Fibroblast of lung (primary cell): ENCODE results near the gene ARHGEF10L.

ENCODE experiments used
- EZH2 ChIP-seq: IDR thresholded peaks from 2 replicates; pipeline ENCODE4 v1.5.1; 2012; ENCODE audit warnings: low read length, control low read depth, mild to moderate bottlenecking; ENCODE audit errors: missing control alignments
- TF ChIP-seq, protein P1 (sequence below), 2 donors: IDR thresholded peaks in 1 of 2; conservative IDR thresholded peaks in 1 of 2; 1 replicate in 1 of 2; 2 replicates in 1 of 2; pipeline ENCODE4 v1.5.1; 2011 to 2012; ENCODE audit warnings: low read length in 2 of 2, control low read depth in 1 of 2, inconsistent platforms in 1 of 2, low read depth in 1 of 2, mild to moderate bottlenecking in 1 of 2

- TF ChIP-seq, protein P1, sequence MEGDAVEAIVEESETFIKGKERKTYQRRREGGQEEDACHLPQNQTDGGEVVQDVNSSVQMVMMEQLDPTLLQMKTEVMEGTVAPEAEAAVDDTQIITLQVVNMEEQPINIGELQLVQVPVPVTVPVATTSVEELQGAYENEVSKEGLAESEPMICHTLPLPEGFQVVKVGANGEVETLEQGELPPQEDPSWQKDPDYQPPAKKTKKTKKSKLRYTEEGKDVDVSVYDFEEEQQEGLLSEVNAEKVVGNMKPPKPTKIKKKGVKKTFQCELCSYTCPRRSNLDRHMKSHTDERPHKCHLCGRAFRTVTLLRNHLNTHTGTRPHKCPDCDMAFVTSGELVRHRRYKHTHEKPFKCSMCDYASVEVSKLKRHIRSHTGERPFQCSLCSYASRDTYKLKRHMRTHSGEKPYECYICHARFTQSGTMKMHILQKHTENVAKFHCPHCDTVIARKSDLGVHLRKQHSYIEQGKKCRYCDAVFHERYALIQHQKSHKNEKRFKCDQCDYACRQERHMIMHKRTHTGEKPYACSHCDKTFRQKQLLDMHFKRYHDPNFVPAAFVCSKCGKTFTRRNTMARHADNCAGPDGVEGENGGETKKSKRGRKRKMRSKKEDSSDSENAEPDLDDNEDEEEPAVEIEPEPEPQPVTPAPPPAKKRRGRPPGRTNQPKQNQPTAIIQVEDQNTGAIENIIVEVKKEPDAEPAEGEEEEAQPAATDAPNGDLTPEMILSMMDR (conservative IDR thresholded peaks at IDR 0.05 in 1 of 2, IDR thresholded peaks at IDR 0.05 in 1 of 2; ENCODE audit: low read depth in 1 of 2, low read length in 2 of 2): no peak
- TF ChIP-seq EZH2: no peak
Measured at GRCh38 chr1:17516303-17517214, 22.9 kb upstream of the ARHGEF10L start.
